IMR-90 (cell line): ENCODE results near the gene ARHGEF37. TPM values are rescaled to one million over a fixed set of nuclear protein-coding genes. Genes with fewer than 3 reads are reported as not detected.

Experiments
- ATAC-seq: fragments of 200-7000 bp; cut with Tn5 transposase; 2 replicates; pipeline ENCODE4 v1.9.1; 2020; ENCODE audit warnings: low read depth, mild to moderate bottlenecking, moderate library complexity
- BruUV-seq: library from RNA; stranded (reverse); fragments of 400-500 nt; replicated peaks from 2 replicates; lab custom pipeline; 2021; lab: Mats Ljungman, UMichigan
- CTCF ChIA-PET: fragments of 300-600 bp; formaldehyde crosslinking; extraction: SDS; loops from one replicate; lab custom pipeline; 2021; ENCODE audit warnings: antibody characterized with exemption; lab: Yijun Ruan, JAX
- POLR2A ChIA-PET: fragments of 300-600 bp; sonication (Branson Sonifier 250); formaldehyde crosslinking; loops from one replicate; lab custom pipeline; 2022; ENCODE audit warnings: antibody characterized with exemption; ENCODE audit not compliant: unreplicated experiment; lab: Charles Lee
- DNase-seq: peaks from one replicate; pipeline ENCODE4 v3.0.0; 2013
- H2AFZ ChIP-seq: replicated peaks from 2 replicates; pipeline ENCODE3; 2013; ENCODE audit warnings: low read length, mild to moderate bottlenecking; ENCODE audit not compliant: poor library complexity
- H2AK5ac ChIP-seq: 2 replicates; pipeline ENCODE4 v1.6.1; 2013; ENCODE audit warnings: low read depth, low read length, inconsistent platforms
- H2AK9ac ChIP-seq: replicated peaks from 2 replicates; pipeline ENCODE3; 2013; ENCODE audit warnings: mild to moderate bottlenecking, low read depth, low read length, moderate library complexity; ENCODE audit not compliant: poor library complexity
- H2BK120ac ChIP-seq: 2 replicates; pipeline ENCODE4 v1.6.1; 2013; ENCODE audit warnings: low read depth, low read length, inconsistent platforms
- H2BK15ac ChIP-seq: 3 replicates; pipeline ENCODE4 v1.6.1; 2013; ENCODE audit warnings: low read depth, low read length, inconsistent platforms
- H2BK20ac ChIP-seq: 2 replicates; pipeline ENCODE4 v1.6.1; 2013; ENCODE audit warnings: low read depth, mild to moderate bottlenecking, inconsistent platforms, low read length, moderate library complexity
- H2BK5ac ChIP-seq: 2 replicates; pipeline ENCODE4 v1.6.1; 2013; ENCODE audit warnings: mild to moderate bottlenecking, low read depth, low read length, inconsistent platforms; ENCODE audit not compliant: poor library complexity, severe bottlenecking
- H3K14ac ChIP-seq: replicated peaks from 2 replicates; pipeline ENCODE4 v1.6.1; 2013; ENCODE audit warnings: low read depth, low read length, inconsistent platforms
- H3K18ac ChIP-seq: 2 replicates; pipeline ENCODE4 v1.6.1; 2013; ENCODE audit warnings: low read depth, low read length, control low read depth
- H3K23ac ChIP-seq: 2 replicates; pipeline ENCODE4 v1.6.1; 2013; ENCODE audit warnings: low read depth, low read length, inconsistent platforms
- H3K27ac ChIP-seq: 2 replicates; pipeline ENCODE4 v1.5.1; 2013; ENCODE audit warnings: mild to moderate bottlenecking, control low read depth, low read length; ENCODE audit not compliant: insufficient read depth
- H3K27me3 ChIP-seq: 2 replicates; pipeline ENCODE4 v1.6.1; 2013; ENCODE audit warnings: low read length; ENCODE audit not compliant: control insufficient read depth, insufficient read depth
- H3K36me3 ChIP-seq: 2 replicates; pipeline ENCODE4 v1.6.1; 2013; ENCODE audit warnings: low read length, mixed read lengths; ENCODE audit not compliant: control insufficient read depth, insufficient read depth
- H3K4ac ChIP-seq: 2 replicates; pipeline ENCODE4 v1.6.1; 2013; ENCODE audit warnings: low read depth, low read length, inconsistent platforms
- H3K4me1 ChIP-seq: 2 replicates; pipeline ENCODE4 v1.6.1; 2013; ENCODE audit warnings: low read length, mixed read lengths; ENCODE audit not compliant: control insufficient read depth, insufficient read depth
- H3K4me2 ChIP-seq: 2 replicates; pipeline ENCODE4 v1.6.1; 2013; ENCODE audit warnings: low read depth, mild to moderate bottlenecking, control low read depth, low read length, moderate library complexity
- H3K4me3 ChIP-seq: 2 replicates; pipeline ENCODE4 v1.5.1; 2013; ENCODE audit warnings: low read depth, mild to moderate bottlenecking, control low read depth, low read length, moderate library complexity; ENCODE audit not compliant: insufficient read depth
- H3K56ac ChIP-seq: 2 replicates; pipeline ENCODE4 v1.6.1; 2013; ENCODE audit warnings: low read length, inconsistent platforms; ENCODE audit not compliant: insufficient read depth; ENCODE audit errors: extremely low read depth
- H3K79me1 ChIP-seq, 2 experiments: 2 replicates each; pipeline ENCODE4 v1.6.1; 2013; ENCODE audit warnings: low read length in 2 of 2, inconsistent platforms in 1 of 2, low read depth in 1 of 2
- H3K9ac ChIP-seq: 2 replicates; pipeline ENCODE4 v1.6.1; 2013; ENCODE audit warnings: low read depth, low read length, control low read depth
- H3K9me1 ChIP-seq: 2 replicates; pipeline ENCODE4 v1.6.1; 2013; ENCODE audit warnings: low read length, inconsistent platforms; ENCODE audit not compliant: insufficient read depth
- H3K9me3 ChIP-seq: 2 replicates; pipeline ENCODE4 v1.6.1; 2013; ENCODE audit warnings: low read length; ENCODE audit not compliant: control insufficient read depth, insufficient read depth
- H4K20me1 ChIP-seq: 2 replicates; pipeline ENCODE4 v1.6.1; 2013; ENCODE audit warnings: low read length, inconsistent platforms; ENCODE audit not compliant: insufficient read depth
- H4K5ac ChIP-seq: 2 replicates; pipeline ENCODE4 v1.6.1; 2013; ENCODE audit warnings: mild to moderate bottlenecking, low read depth, low read length, control low read depth
- H4K8ac ChIP-seq, 2 experiments: 2 replicates each; pipeline ENCODE4 v1.6.1; 2013; ENCODE audit warnings: low read depth in 2 of 2, low read length in 2 of 2, control low read depth in 1 of 2, inconsistent platforms in 1 of 2
- H4K91ac ChIP-seq: 2 replicates; pipeline ENCODE4 v1.6.1; 2013; ENCODE audit warnings: low read depth, low read length, inconsistent platforms; ENCODE audit not compliant: insufficient read depth
- BHLHE40 ChIP-seq: fragments of 150-350 bp; IDR thresholded peaks from 2 replicates; pipeline ENCODE4 v1.6.1; 2016; ENCODE audit warnings: mild to moderate bottlenecking, low read depth, low read length
- CEBPB ChIP-seq: IDR thresholded peaks from 2 replicates; pipeline ENCODE4 v1.6.1; 2012; ENCODE audit warnings: low read depth, low read length, improper control_type of control experiment
- CHD1 ChIP-seq: IDR thresholded peaks from 2 replicates; pipeline ENCODE4 v1.6.1; 2012; ENCODE audit warnings: low read depth, low read length, improper control_type of control experiment
- CTCF ChIP-seq: conservative IDR thresholded peaks from 2 replicates; pipeline ENCODE4 v1.5.1; 2012; ENCODE audit warnings: mild to moderate bottlenecking, low read depth, low read length, improper control_type of control experiment
- ELK1 ChIP-seq: fragments of 150-350 bp; IDR thresholded peaks from 2 replicates; pipeline ENCODE4 v1.6.1; 2016; ENCODE audit warnings: low read depth, mild to moderate bottlenecking, low read length, moderate library complexity, borderline replicate concordance
- FOS ChIP-seq: fragments of 150-350 bp; IDR thresholded peaks from 2 replicates; pipeline ENCODE4 v1.6.1; 2016; ENCODE audit warnings: low read depth, low read length
- MAFK ChIP-seq: IDR thresholded peaks from 2 replicates; pipeline ENCODE4 v1.6.1; 2012; ENCODE audit warnings: low read depth, low read length, improper control_type of control experiment
- MAZ ChIP-seq: IDR thresholded peaks from 2 replicates; pipeline ENCODE4 v1.6.1; 2012; ENCODE audit warnings: low read depth, mild to moderate bottlenecking, low read length, improper control_type of control experiment, moderate library complexity, borderline replicate concordance
- MXI1 ChIP-seq: IDR thresholded peaks from 2 replicates; pipeline ENCODE4 v1.6.1; 2012; ENCODE audit warnings: low read depth, mild to moderate bottlenecking, low read length, moderate library complexity, borderline replicate concordance
- NFE2L2 ChIP-seq: fragments of 150-350 bp; IDR thresholded peaks from 2 replicates; pipeline ENCODE4 v1.6.1; 2016; ENCODE audit warnings: low read depth, mild to moderate bottlenecking, low read length
- POLR2A ChIP-seq: IDR thresholded peaks from 2 replicates; pipeline ENCODE4 v1.6.1; 2012; ENCODE audit warnings: mild to moderate bottlenecking, low read depth, low read length
- RAD21 ChIP-seq: IDR thresholded peaks from 2 replicates; pipeline ENCODE4 v1.6.1; 2012; ENCODE audit warnings: low read length, improper control_type of control experiment
- RCOR1 ChIP-seq: IDR thresholded peaks from 2 replicates; pipeline ENCODE4 v1.6.1; 2012; ENCODE audit warnings: mild to moderate bottlenecking, low read length, improper control_type of control experiment; ENCODE audit not compliant: insufficient replicate concordance
- RFX5 ChIP-seq: IDR thresholded peaks from 2 replicates; pipeline ENCODE4 v1.8.0; 2012; ENCODE audit warnings: low read depth, mild to moderate bottlenecking, low read length, moderate library complexity
- SMC3 ChIP-seq: fragments of 150-350 bp; IDR thresholded peaks from 2 replicates; pipeline ENCODE4 v1.6.1; 2016; ENCODE audit warnings: low read depth, mild to moderate bottlenecking, antibody characterized with exemption, low read length, moderate library complexity
- USF2 ChIP-seq: fragments of 150-350 bp; IDR thresholded peaks from 2 replicates; pipeline ENCODE4 v1.6.1; 2017; ENCODE audit warnings: mild to moderate bottlenecking, antibody characterized with exemption, low read length, low read depth
- WGBS, 2 experiments: methylation state at CpG; one replicate each; pipeline versions ENCODE4 v1.1.5 to v1.1.7; 2013; ENCODE audit warnings: missing lambda C conversion rate in 2 of 2; ENCODE audit not compliant: insufficient read length in 1 of 2; ENCODE audit errors: extremely low coverage in 2 of 2; 5-methylcytosine and 5-hydroxymethylcytosine counted together
- dilution Hi-C: fragments of 300-500 bp; cut with HindIII; formaldehyde crosslinking; loops from one replicate; pipeline ENCODE4 v1.14.3; 2018; ENCODE audit warnings: low sequenced_read_pairs; ENCODE audit not compliant: unreplicated experiment
- in situ Hi-C: fragments of 300-500 bp; cut with MboI; formaldehyde crosslinking; loops from 3 replicates; pipeline ENCODE4 v1.14.3; 2019; ENCODE audit warnings: low sequenced_read_pairs, inconsistent platforms, mixed read lengths
- intact Hi-C: fragments of 100-400 bp; cut with micrococcal nuclease; formaldehyde crosslinking; loops from 2 replicates; pipeline ENCODE4 v1.10.0; 2022
- polyA plus RNA-seq, 3 experiments: library from polyadenylated mRNA; depleted of rRNA; stranded (reverse); fragments of >200 nt; gene quantifications; 2 replicates each; pipeline ENCODE4 v1.2.3, GENCODE V29; 2012; ENCODE audit warnings: low replicate concordance in 1 of 3
- total RNA-seq: library from RNA; depleted of rRNA; stranded (reverse); fragments of >200 nt; gene quantifications from 2 replicates; pipeline ENCODE4 v1.2.3, GENCODE V29; 2012

Gene ARHGEF37
- total and polyA plus RNA-seq, 2 of the 4 experiments (the other 2 are of a cell fraction), result 0.39 to 0.54 TPM

GRCh38 chr5:149638546-149639241 is 57.4 kb downstream of the ARHGEF37 start:
- no peak for TF ChIP-seq MXI1
- TF ChIP-seq RCOR1, result no peak
- no peak for TF ChIP-seq SMC3
- no peak for TF ChIP-seq NFE2L2
- no peak for TF ChIP-seq ELK1
- no peak for TF ChIP-seq MAFK
- TF ChIP-seq BHLHE40, result no peak
- TF ChIP-seq MAZ, result no peak
- TF ChIP-seq USF2, result no peak
- TF ChIP-seq RAD21, result no peak
- no peak for TF ChIP-seq POLR2A
- no peak for TF ChIP-seq CTCF
- no peak for TF ChIP-seq CHD1
- no peak for TF ChIP-seq CEBPB
- TF ChIP-seq RFX5, result no peak
- no peak for TF ChIP-seq FOS
- Histone ChIP-seq H3K9me1 (no peaks in the 10 kb centered on the region), H3K18ac (no peak overlapping the region), H3K4me1 (no peaks in the 10 kb centered on the region), H3K23ac (no peak overlapping the region), H3K14ac (no peak overlapping the region), H2AK9ac (no peak overlapping the region), H2BK20ac (no peak overlapping the region), H2AFZ (no peak overlapping the region), H3K36me3 (no peaks in the 10 kb centered on the region), H2BK120ac (no peak overlapping the region), H3K79me1 (no peaks in the 10 kb centered on the region), H3K9ac (no peak overlapping the region), H3K27me3 (peaks cover 23% of the 10 kb centered on the region), H4K5ac (no peak overlapping the region), H3K9me3 (no peaks in the 10 kb centered on the region), H2BK5ac (no peak overlapping the region), H3K4ac (no peak overlapping the region), H3K27ac (no peak overlapping the region), H2BK15ac (no peak overlapping the region), H2AK5ac (no peak overlapping the region), H3K4me3 (no peak overlapping the region), H4K8ac (no peak overlapping the region), H3K4me2 (no peak overlapping the region), H3K56ac (no peak overlapping the region), H4K20me1 (no peaks in the 10 kb centered on the region), H4K91ac (no peak overlapping the region)
- intact Hi-C loops, result no loop called here
- no TSS peak for BruUV-seq
- in situ Hi-C loops, result loop anchor here (5.0 to 25.0 kb wide), 4 partner anchors 189 to 799 kb away; partner anchors contain the start of gene RPS14
- ATAC-seq (no peak), DNase-seq (no peak)
- 75% methylated on average over 5 of the region's 9 CpGs; no CpG with 5 or more reads in 1 of the 2 experiments for WGBS, 2 experiments
- ChIA-PET CTCF (no interaction called here), POLR2A (no interaction called here)
- dilution Hi-C loops, result loop anchor here (10.0 kb wide), 1 partner anchor 186 kb away; no protein-coding TSS in a partner anchor
